HG03064 (cell line): ENCODE measurements around the gene ADAMTS7.
"Not testable (repeated sequence)": the region's sequence is repeated elsewhere in the genome, so short reads cannot be mapped to it uniquely, and the experiment has no call there.

Source experiments
- ATAC-seq: cut with Tn5 transposase; IDR thresholded peaks from one replicate; pipeline ENCODE4 v1.9.1; 2021; ENCODE audit warnings: low read depth; ENCODE audit not compliant: unreplicated experiment

Gene ADAMTS7

DNA sequence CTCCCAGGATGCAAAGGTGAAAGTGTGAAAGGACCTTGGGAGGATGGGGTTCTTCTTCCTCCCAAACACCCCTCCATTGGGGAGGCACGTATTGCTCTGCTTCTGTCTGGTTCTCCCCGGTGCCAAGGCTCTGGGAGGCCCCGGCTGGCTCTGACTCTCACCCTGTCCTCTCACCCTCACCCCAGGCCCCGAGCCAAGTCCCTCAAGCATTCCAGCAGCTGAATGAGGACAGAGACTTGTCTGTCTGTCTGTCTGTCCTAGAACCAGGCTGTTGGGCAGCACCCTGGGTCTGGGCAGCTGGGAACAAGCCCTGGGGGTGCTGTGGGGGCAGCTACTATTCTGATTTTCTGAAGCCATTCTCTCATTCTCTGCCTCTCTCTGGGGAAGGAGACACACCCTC, 29.9 kb downstream of the ADAMTS7 start:
- not testable (repeated sequence) for ATAC-seq

DNA sequence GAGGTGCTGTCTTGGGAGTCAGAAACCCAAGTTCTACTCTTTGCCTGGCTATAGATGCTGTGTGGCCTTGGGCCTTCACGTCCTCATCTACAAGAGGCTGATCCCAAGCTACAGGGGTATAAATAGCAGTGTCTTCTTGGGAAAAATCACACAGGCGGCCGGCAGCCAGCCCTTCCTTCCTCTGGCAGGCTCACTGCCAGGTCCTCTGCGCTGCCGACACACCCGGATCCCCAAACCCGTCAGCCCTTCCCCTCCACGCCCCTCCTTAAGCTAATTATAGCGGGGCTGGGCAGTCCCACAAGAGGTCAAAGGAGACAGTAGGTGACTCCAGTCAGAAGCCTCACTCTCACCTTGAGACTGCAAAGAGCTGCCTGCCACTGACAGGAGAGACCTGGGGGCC, 31.3 kb downstream of the ADAMTS7 start:
- not testable (repeated sequence) for ATAC-seq

DNA sequence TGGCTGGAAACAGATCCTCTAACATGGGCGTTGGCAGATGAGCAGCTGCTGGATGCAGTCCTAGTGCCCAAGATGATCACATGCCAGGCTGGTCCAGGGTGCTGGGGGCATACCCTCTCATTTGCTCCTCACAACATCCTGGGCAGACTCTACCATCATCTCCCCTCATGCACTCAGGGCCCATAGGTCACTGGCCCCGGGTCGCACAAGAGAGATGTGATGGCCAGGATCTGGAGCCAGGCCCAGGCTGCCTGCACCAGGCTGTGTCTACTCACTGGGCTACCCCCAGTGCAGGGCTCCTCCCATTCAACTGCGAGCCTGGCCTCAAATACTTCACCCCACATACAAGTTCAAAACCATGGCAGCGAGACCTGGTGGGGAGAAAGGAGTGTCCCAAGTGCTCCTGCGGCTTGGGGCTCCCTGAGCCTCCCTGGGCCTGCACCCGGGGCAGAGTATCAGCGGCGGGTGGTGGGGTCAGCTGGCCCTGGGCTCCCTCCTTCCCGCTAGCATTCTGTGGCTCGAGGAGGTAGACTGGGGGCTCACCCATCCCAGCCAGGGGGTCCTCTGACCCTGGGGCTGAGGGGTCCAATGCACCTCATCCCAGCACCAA, 32.0 kb downstream of the ADAMTS7 start:
- ATAC-seq, result not testable (repeated sequence)

DNA sequence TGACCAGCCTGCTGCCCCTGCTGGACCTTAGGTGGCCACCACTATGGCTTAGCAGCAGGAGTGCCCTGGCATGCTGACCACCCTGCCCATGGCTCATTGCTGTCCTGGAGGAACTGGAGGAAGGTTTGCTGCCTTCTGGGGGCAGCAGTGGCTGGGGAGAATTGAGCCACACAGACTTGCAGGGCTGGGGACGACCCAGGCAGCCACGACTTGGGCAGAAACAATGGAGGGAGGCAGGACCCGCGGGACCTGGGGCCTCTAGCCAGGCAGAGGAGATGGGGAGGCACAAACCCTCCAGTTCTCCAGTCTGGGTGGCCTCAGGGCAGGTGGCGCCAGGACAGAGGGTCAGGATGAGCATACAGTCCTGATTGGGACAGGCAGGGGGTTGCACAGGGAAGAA, 32.8 kb downstream of the ADAMTS7 start:
- ATAC-seq, result no peak

DNA sequence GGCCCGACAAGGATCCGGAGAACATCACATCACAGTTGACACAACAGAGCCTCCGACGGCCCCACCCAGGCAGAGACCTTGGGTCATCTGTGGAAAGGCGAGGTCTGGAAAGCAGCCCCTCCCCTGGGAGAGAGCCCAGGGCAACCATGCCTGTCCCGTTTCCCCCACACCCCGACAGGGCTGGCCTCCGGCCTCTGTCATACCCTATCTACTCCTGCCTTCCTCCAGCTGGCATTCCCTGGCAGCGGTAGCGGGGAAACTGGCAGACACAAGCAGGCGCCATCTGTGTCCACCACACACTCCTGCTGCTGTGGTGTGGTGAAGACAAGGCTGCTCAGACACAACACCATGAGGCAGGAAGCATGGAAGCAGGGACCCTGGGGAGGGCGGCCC, 33.3 kb downstream of the ADAMTS7 start:
- ATAC-seq, result not testable (repeated sequence)

DNA sequence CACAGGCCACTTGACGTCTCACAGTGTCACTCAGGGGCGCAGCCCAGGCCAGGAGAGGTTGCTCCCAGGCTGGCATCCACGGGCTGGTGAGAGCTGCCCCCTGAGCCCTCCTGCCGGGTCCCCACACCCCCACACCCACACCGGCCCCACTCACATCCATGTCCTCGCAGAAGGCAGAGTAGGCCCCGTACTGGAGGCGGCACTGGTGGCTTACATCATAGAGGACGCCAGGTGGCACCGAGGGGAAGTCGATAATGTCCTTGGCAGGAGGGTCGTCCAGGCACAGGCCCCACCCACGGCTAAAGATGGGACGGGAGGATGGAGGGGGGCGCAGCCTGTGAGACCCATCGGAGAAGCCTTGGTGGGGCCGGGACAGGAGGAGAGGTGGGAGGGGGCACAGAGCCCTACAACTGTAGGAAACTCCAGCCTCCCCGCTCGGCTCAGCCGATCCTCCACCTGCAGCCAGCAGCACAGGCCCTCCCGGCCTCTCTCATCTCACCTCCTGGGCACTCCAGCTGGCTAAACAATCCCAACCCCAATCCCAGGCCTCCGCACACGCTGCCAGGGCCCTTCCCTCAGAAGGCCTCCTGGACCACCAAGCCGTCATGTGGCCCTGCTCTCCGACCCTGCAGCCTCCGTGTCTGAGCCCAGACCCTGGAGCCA, 33.8 kb downstream of the ADAMTS7 start:
- not testable (repeated sequence) for ATAC-seq

DNA sequence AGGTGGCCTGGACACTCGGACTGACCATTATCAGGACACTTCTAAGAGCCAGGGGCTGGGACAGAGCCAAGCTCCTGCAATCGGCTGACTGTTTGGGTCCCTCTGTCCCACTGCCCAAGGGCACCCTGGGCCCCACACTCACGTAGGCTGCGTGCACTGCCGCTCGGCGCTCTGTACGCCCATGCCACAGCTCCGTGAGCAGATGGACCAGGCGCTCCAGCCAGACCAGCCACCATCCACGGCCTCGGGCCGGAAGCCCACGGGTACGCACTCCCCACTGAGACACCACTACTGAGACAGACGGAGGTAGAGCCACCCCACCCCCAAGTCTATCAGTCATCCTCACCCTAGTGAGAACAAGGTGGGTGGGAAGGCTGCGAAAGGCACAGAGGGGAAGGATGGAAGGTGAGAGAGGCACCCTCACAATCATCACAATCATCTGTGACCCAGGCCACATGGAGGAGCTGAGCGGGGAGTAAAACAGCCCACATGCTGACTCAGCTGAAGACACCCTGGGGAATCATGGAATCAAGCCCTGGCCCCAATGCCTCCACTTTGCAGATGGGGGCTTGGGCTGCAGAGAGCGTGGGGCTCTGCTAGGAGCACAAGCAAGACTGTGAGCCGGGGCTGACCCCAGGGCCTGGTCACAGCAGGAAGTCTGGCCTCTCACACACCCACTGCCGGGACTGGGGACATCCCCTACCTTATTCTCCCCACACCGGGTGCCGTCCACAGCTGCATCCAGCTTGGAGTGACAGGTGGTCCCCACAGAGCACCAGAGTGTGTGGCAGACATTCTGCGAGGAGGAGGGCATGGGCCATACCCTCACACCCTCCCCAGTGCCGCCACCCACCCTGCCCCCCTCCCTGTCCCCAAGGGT, 35.0 kb downstream of the ADAMTS7 start:
- ATAC-seq, result not testable (repeated sequence)

DNA sequence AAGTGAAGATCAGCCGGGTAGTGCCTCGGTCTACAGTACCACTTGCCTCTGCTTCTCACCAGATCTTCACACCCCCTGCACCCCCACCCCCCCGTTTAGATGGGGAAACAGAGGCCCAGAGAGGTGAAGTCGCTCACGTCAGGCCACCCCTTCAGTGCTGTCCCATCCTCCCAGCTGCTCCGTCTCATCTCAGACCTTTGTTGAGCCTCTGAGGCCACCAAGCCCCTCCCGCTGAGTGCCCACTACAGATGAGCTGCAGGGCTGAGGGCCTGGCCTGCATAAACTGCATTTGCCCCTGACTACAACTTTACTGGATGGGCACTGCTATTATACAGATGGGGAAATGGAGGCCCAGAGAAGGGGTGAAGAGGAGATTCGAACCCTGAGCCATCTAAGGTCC, 35.8 kb downstream of the ADAMTS7 start:
- no peak for ATAC-seq

DNA sequence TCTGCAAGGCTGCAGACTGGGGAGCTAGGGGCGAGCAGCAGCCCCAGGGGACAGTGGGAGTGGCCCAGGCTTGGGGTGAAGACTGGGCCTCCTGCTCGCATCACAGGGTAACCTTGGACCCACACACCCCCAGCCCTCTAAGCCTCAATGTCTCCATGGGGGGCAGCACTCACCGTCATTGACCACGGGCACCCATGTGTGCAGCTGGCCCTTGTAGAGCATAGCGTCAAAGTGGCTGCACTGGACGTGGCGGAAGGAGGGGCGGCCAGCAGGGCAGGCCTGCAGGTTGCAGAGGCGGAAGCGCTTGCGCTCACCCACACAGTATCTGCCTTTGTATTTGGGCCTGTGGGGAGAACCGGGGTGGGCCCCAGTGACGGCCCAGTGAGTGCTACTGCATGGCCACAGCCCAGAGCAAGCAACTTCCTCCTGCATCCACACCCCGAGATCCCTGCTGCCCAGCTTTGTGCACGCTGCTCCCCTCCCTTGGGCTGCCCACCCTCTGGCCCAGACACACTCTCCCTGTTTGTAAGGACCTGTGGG, 36.7 kb downstream of the ADAMTS7 start:
- ATAC-seq, result not testable (repeated sequence)

DNA sequence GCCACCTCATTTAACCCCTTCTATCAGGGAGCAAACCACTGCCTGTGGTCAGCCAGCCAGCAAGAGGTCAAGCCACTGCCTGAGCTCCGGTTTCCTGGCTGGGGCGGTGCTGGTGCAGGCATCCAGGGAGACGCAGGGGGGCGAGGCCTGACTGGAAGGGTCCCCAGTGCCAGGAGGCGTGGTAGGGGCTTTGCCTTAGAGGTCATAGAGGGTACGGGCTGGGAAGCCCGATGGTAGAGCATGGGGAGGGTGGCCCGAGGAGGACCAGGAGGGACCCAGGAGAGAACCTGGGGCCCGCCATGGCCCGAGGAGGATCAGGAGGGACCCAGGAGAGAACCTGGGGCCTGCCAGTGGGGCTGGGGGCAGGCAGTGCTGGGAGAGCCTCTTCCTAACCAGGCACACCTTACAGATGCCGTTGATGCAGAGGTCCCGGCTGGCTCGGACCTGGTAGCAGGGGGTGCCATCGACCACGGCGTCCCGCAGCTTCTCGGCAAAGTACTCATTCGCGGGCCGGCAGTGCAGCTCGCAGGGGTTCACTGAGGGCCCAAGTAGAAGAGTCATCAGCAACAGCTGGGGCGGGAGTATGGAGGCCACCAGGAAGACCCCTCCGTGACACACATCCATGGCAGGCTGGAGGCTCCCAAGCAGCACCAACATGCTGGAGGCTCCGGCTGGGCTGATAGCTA, 37.4 kb downstream of the ADAMTS7 start:
- ATAC-seq, result not testable (repeated sequence)

DNA sequence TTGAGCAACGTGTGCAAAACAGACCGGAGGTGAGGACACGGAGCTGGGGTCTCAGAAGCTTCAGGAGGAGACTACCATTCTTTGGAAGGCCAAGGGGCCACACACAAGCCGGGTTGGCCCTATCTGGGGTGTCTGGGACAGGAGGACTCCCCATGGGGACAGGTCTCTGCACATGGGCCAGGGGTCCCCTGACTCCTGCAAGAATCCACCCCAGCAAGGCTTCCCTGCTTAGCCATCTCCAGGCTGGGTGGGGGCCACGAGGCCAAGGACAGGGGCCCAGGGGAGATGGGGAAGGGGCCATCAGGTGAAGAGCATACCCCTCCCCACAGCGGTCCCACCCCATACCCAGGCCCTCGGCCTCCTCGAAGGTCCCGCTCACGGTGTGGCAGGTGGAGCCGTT, 38.5 kb downstream of the ADAMTS7 start:
- ATAC-seq, result no peak

DNA sequence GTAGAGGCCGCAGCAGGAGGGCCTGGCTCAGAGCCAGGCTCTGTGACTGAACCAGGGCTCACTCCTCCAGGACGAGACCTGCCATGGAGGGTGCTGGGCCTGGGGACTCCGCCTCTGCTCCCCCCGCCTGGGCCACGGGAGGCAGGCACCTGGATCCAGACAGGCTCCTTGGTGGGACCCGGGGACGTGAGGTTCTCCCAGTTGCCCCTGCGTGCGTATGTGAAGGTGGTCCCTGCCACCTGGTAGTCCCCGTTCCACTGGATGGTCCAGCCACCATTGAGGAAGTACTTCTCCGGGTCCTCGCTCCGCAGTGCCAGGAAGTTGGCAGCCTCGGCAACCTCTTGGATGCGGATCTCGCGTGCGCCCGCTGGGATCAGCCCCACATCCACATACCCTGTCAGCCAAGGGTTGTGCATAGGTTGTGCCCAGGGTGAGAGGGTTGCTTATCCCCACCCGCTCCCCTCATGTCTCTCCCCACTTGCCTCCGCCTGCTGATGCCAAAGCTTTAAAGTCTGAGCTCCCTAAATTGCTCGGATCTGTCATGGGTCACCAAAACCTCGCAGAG, 39.7 kb downstream of the ADAMTS7 start:
- not testable (repeated sequence) for ATAC-seq

DNA sequence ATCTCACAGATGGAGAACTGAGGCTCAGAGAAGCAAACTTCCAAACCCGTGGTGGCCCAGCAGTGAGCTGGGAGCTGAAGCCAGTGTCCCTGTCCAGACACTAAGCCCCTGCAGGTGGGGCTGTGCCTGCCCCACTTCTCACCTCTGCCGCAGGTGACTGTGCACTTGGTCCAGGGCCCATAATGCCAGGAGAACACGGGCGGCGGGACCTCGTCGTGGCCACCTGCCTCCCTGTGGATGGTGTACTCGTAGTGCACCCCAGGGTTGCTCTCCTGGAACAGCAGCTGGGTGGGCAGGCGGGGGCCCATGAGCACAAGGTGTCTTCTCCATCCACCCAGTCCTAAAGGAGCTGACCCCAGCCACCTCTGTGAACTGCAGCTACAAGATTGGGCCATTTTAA, 40.2 kb downstream of the ADAMTS7 start:
- ATAC-seq, result not testable (repeated sequence)

DNA sequence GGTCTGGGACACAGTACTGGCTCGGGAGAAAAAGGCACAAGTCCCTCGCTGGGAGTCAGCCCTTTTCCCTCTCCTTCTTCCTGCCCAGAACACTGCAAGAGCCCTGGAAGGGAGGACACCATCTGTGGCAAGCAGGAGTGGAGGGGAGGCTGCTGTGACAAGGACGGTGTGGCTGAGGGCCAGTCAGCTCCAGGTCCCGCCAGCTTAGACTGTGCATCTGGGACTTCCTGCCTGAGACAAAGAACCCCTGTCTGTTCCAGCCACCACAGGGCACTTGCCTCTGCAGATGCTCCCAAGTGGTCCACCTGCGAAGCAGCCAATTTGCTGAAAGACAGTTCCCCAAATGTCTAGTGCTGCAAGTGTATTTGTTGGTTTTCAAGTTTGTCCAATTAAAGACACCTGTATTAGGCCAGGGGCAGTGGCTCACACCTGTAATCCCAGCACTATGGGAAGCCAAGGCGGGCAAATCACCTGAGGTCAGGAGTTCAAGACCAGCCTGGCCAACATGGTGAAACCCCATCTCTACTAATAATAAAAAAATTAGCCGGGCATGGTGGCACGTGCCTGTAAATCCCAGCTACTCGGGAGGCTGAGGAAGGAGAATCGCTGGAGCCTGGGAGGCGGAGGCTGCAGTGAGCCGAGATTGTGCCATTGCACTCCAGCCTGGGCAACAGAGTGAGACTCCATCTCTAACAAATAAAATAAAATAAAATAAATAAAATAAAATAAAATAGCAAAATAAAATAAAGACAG, 41.6 kb downstream of the ADAMTS7 start:
- not testable (repeated sequence) for ATAC-seq

DNA sequence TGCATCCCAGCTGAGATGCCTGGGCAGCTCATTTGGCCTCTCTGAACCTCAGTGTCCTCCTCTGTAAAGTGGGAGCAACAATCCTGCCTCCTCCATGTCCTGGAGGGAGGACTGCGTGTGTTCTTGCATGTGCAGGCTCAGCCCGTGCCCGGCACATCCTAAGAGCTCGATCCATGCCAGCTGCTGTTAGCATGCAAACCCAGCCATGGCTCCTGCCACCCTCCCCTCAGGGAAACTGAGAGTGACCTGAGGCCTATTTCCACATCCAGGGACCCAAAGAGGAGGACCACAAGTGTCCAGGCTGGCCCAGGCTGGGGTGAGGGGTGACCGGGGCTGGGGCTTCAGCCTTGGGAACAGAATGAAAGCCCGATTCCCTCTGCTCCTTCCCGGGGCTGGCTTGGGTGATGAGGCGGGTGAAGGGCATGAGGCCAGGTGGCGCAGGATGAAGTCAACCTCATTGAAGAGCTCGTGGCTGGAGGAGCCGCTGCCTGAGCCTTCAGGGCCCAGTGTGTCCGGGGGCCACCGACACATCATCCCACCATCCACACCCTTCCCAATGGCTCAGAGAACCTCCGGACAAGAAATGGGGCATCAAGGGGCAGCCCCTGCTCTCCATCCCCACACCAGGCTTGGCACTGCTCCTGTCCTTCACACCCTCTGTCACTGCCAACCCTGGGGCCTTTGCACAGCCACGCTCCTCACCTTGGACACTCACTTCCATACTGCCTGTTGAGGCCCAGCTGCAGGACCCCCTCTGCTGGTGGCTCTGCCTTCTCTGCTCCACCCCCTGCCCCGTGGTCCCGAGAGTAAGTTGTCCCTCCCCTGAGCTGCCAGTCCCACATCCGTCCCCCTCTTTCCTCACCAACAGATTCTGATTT, 42.5 kb downstream of the ADAMTS7 start:
- no peak for ATAC-seq

DNA sequence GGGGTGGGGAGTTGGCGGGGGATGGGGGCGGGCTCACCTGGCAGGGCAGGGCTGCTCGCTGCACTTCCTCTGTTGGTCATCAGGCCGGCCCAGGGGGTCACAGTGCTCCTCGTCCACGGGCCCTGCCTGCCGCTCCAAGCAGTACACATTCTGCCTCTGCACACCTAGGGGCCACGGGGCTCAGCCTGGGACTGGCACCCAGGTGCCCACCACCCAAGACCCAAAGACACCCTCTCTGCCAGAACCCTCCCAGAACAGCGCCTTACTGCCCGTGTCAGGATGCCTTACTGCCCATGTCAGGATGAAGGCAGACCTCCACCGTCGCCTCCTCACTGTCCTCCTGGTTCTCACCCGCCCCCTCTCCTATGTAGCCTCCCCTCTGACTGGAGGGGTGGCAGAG, 43.2 kb downstream of the ADAMTS7 start:
- ATAC-seq, result no peak

DNA sequence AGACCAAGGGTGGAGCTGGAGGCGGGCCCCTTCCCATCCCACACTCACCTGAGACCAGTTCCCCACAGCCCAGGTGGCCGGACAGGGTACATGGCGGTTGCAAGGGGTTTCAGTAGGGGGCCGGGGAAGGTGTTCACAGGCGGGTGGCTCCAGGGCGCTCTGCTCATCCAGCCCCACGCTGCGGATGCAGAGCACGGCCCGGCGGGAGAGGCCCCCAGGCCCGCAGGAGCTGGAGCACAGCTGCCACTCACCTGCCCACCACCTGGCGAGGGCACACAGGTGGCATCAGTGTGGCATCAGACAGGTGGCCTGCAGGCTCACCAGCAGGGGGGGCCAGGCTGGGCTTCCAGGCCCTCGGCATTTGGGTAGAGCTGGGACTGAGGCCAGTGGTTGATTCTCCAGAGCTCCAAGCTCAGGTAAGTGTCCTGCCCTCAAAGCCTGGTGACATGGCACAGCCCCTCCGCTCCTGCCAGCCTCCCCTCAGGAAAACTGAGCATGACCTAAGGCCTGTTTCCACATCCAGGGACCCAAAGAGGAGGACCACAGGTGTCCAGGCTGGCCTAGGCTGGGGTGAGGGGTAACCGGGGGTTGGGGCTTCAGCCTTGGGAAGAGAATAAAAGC, 43.8 kb downstream of the ADAMTS7 start:
- no peak for ATAC-seq

DNA sequence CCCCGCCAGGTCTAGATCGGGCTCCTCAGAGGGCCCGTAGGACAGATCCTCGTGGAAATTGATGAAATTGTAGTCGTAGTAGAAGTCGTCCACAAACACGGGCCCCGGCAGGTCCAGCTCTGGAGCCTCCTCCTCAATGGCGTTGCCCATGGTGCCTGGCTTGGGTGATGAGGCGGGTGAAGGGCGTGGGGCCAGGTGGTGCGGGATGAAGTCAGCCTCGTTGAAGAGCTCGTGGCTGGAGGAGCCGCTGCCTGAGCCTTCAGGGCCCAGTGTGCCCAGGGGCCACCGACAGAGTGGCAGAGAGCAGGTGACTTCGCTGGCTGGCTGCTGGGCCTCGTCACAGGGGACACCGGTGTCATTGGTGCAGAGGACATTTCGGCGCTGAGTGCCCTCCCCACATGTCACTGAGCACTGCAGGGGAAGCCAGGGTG, 44.6 kb downstream of the ADAMTS7 start:
- not testable (repeated sequence) for ATAC-seq
